Forelimb muscle (tissue), 1 donor: ENCODE measurements around the gene TRMT10C. TPM values are rescaled to one million over a fixed set of nuclear protein-coding genes. Genes with fewer than 3 reads are reported as not detected.
"Not testable (repeated sequence)": the region's sequence is repeated elsewhere in the genome, so short reads cannot be mapped to it uniquely, and the experiment has no call there.

Experiments
- DNase-seq: peaks from one replicate; pipeline ENCODE4 v3.0.0-alpha.2; 2013; ENCODE audit warnings: low read depth
- polyA plus RNA-seq: library from polyadenylated mRNA; unstranded; fragments of 120-200 nt; gene quantifications from one replicate; pipeline ENCODE4 v1.2.1, GENCODE V29; 2013; ENCODE audit not compliant: insufficient read length

The TRMT10C gene
- 21.6 TPM for polyA plus RNA-seq

GRCh38 chr3:101561630-101562328 is at the start of gene TRMT10C:
Gene TRMT10C, plus strand, starts transcription at chr3:101561868. Its CDS starts 2,914 bp downstream, at chr3:101564782.
- DNase-seq, result peak; percentile 86

GRCh38 chr3:101512396-101512645 is 49.3 kb upstream of the TRMT10C start:
- no peak for DNase-seq

GRCh38 chr3:101512646-101513418 is 48.8 kb upstream of the TRMT10C start, which contains the start of gene SENP7:
Gene SENP7, minus strand, starts transcription at chr3:101513212. Its CDS starts 82 bp downstream, at chr3:101513130.
- peak; percentile 77 for DNase-seq

- no peak for DNase-seq
These were observed 48.2 kb upstream of the TRMT10C start for GRCh38 chr3:101513419-101513986.

DNA sequence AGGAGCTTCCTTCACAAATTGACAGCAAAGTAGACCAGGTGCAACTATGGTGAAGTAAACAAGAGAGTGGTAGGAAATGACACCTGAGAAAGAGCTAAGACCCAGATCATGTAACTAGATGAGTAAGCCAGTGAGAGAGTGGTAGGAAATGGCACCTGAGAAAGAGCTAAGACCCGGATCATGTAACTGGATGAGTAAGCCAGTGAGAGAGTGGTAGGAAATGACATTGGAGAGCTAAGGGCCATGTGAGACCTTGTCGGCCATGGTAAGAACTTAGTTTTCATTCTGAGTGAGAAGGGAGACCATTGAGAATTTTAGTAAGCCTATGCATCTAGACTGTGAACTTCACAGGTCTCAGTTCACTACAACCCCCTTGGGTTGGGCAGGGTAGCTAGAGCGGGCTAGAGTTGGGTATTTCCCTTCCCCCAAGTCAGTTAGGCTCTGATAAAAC is 43.2 kb upstream of the TRMT10C start:
- no peak for DNase-seq

DNA sequence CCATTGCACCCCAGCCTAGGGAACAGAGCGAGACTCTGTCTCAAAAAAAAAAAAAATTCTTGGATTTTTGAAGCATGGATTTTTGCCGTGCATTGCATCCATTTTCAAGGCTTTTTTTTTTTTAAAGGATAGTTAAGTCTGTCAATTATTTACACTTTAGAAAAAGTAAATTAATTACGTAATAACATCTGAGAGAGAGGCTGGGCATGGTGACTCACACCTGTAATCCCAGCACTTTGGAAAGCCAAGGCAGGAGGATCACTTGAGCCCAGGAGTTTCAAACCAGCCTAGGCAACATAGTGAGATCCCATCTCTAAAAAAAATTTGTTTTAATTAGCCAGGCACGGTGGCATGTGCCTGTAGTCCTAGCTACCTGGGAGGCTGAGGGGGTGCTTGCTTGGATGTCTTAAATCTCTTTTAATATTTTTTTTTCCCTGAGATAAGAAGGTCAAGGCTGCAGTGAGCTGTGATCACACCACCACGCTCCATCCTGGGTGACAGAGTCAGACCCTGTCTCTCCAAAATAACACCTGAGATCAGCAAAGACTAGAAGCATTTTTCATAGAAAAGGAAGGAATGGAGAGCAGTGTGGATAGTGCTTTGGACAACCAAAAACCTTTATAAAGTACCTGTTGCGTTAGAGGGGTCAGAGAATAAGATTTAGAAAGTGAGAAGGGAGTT is 41.8 kb upstream of the TRMT10C start:
- no peak for DNase-seq

GRCh38 chr3:101521211-101521701 is 40.4 kb upstream of the TRMT10C start:
- DNase-seq, result no peak

GRCh38 chr3:101527441-101527840 is 34.2 kb upstream of the TRMT10C start:
- no peak for DNase-seq

- no peak for DNase-seq
These were observed 33.8 kb upstream of the TRMT10C start for GRCh38 chr3:101527906-101528305.

- no peak for DNase-seq
These were observed 31.6 kb upstream of the TRMT10C start for GRCh38 chr3:101529816-101530685.

DNA sequence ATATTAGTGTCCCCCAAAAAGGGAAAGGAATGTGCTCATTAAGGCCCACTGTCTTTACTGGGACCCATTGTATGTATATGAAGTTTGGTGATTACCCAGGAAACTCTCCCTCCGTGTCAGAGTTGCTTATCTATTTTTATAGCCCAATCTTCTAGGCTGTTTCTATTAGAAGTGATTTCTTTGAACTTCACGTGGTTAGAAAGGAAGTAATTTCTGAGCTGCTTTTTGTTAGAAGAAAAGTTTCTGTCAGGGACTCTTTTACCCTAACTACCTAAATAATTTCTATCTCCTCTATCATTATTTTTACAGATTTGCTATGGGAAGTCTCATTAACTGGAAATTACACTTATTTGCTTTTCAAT is 31.0 kb upstream of the TRMT10C start:
- DNase-seq, result no peak

- no peak for DNase-seq
These were observed 30.1 kb upstream of the TRMT10C start for GRCh38 chr3:101531473-101532086.

DNA sequence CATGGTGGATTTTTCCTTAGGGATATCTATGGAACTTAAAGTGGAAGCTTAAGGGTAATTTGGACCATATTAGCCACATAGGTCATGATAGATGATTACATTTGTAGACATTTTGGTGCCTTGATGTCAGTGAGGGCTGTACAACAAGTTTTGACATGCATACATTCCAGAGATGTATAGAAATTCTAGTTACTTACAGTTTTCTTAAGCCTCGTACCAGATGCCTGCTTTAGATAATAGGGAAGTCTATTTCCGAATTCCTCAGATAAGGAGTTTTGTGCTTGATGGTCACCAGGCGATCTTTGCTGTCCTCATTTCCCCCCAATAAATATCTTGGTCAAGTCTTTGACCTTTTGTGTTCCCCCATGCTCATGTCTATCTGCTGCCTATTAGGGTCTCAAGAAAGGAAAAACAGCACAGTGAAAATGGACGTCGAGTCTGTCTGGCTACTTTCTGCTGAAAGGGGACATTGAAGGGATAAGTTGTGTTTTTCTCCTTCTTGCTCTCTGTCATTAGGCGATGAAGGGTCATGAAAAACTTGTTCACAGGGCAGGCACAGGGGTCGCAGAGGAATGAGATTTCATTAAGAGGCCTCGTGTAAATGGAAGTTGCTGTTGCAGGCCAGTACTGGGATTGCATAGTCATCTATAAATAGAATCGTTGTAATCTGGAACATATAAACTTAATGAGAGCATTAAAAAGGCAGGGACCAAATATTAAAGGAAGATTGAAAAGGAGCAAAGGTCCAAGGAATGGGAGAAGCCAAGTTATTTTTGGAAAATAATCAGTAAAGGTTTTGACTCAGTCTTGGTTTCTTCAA is 28.7 kb upstream of the TRMT10C start:
- DNase-seq, result no peak

DNA sequence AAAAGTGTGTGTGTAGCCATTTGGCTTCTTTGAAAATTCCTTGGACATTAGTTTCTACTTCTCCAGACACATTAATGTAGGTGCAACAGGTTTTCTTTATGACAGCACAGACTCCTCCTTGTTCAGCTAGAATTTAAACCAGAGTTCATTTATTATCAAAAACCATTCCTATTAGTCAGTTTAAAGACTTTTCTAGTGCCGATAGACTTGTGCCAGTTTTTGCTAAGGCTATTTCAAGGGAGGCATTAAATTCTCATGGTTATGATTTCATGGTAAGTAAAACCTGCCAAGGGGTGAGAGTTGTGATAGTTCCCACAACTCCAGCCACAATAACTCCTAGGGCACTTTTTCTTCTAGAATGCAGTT is 28.1 kb upstream of the TRMT10C start:
- DNase-seq, result no peak

DNA sequence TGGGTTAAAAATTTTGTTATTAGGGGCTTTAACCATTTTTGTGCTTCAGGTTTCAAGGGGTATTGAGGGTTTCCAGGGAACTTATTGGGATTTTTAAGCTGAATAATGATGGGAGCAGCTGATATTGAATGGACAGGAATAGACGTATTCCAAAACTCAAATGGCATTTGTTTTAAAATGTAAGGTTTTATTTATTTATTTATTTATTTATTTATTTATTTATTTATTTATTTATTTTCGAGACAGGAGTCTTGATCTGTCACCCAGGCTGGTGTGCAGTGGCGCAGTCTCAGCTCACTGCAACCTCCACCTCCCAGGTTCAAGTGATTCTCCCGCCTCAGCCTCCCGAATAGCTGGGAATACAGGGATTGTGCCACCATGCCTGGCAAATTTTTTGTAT is 26.4 kb upstream of the TRMT10C start:
- no peak for DNase-seq

DNA sequence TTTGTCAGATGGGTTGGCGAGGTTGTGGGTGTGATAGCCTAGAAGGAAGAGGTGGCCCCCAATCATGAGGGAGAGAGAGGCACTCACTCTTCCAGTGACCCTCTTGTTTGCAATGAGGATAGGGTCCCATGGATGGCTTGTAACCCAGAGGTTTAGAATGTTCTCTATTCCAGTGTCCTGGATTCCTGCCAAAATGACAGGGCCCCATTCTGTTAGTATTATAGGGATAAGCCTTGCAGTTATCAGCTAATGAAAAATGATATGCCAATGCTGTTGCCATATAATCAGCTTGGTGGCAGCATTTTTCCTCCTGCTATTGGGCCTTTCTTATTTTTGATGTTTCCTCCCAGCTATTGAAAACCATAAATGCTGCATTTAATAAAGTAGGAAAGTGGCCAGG is 25.4 kb upstream of the TRMT10C start:
- DNase-seq, result no peak

DNA sequence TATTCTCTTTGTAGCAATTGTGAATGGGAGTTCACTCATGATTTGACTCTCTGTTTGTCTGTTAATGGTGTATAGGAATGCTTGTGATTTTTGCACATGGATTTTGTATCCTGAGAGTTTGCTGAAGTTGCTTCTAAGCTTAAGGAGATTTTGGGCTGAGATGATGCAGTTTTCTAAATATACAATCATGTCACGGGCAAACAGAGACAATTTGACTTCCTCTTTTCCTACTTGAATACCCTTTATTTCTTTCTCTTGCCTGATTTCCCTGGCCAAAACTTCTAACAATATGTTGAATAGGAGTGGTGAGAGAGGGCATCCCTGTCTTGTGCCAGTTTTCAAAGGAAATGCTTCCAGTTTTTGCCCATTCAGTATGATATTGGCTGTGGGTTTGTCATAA is 24.7 kb upstream of the TRMT10C start:
- DNase-seq, result not testable (repeated sequence)

DNA sequence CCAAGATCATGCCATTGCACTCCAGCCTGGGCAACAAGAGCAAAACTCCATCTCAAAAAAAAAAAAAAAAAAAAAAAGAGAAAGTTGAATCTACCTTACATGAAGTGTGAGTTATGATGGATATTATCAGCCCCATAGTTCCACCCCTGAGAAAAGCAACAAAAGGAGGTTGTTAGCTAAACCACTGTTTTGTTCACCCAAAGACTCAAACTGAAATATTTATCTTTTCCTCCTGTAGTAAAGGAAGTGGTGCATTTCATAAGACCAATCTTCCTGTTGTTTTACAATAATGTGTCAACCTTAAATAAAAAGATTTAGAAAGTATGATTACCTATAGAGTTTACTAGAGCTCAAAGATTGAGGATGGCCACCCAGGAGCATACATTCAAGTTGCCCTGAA is 18.7 kb upstream of the TRMT10C start:
- DNase-seq, result no peak

DNA sequence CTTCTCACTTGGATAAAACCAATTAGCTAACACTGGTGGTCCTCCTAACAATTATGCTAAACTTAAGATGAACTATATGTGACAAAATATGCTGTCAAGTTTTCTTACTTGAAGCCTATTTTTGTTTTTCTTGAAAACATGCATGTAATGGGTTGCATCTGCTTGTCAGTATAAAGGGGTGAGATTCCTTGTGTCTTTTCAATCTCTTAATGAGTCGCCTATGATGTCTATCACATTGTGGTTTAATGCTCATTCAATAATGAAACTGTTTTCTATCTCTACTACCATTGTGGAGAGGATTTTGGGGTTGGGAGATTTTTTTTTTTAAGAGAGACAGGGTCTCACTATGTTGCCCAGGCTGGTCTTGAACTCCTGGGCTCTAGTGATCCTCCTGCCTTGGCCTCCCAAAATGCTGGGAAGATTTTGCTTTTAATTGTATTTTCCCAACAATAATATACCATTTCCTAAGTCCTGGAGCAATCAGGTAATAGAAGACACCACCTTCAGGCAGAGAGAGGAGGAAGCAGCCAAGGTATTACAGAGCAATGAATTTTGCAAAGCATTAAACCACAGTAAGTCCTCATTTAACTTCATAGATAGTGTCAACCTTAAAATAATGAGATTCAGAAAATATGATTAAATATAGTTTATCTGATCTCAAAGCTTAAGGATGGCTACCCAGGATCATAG is 17.4 kb upstream of the TRMT10C start:
- no peak for DNase-seq
